SK-N-SH treated with all-trans-retinoic acid at 6 μM for 48 hours (cell line): ENCODE results near the gene CFAP97.

Experiments
- CSRNP3 ChIP-seq: fragments of 250-450 bp; sonication (Bioruptor Pico); IDR thresholded peaks from 2 replicates; pipeline ENCODE4 v1.5.1; 2021; ENCODE audit warnings: mild to moderate bottlenecking, moderate library complexity
- ESRRG ChIP-seq: fragments of 250-450 bp; sonication (Bioruptor Pico); IDR thresholded peaks from 2 replicates; pipeline ENCODE4 v1.6.1; 2021; ENCODE audit warnings: mild to moderate bottlenecking
- GLIS3 ChIP-seq: fragments of 250-450 bp; sonication (Bioruptor Pico); IDR thresholded peaks from 2 replicates; pipeline ENCODE4 v1.5.0; 2020; ENCODE audit warnings: mild to moderate bottlenecking, moderate library complexity
- RARB ChIP-seq: fragments of 250-450 bp; sonication (Bioruptor Pico); IDR thresholded peaks from 2 replicates; pipeline ENCODE4 v1.8.0; 2021; ENCODE audit warnings: mild to moderate bottlenecking, moderate library complexity
- SNAI2 ChIP-seq: fragments of 250-450 bp; sonication (Bioruptor Pico); IDR thresholded peaks from 2 replicates; pipeline ENCODE4 v1.5.0; 2020; ENCODE audit warnings: mild to moderate bottlenecking, moderate library complexity
- ZFP3 ChIP-seq: fragments of 250-450 bp; sonication (Bioruptor Pico); IDR thresholded peaks from 2 replicates; pipeline ENCODE4 v1.5.0; 2020; ENCODE audit warnings: mild to moderate bottlenecking, moderate library complexity
- ZFP30 ChIP-seq: fragments of 450-650 bp; formaldehyde crosslinking; IDR thresholded peaks from 2 replicates; pipeline ENCODE4 v1.5.0; 2022; ENCODE audit warnings: mild to moderate bottlenecking, moderate library complexity
- ZNF565 ChIP-seq: fragments of 450-650 bp; formaldehyde crosslinking; conservative IDR thresholded peaks from 2 replicates; pipeline ENCODE4 v1.5.0; 2020; ENCODE audit warnings: low read depth, mild to moderate bottlenecking, moderate library complexity
- TF ChIP-seq, protein P1 (sequence below): fragments of 250-450 bp; sonication (Bioruptor Pico); IDR thresholded peaks from 2 replicates; pipeline ENCODE4 v1.8.0; 2021; ENCODE audit warnings: low read depth, mild to moderate bottlenecking, moderate library complexity, borderline replicate concordance
- TF ChIP-seq, protein P2 (sequence below): fragments of 250-450 bp; sonication (Bioruptor Pico); IDR thresholded peaks from 2 replicates; pipeline ENCODE4 v1.8.0; 2020; ENCODE audit warnings: mild to moderate bottlenecking, moderate library complexity, borderline replicate concordance

DNA sequence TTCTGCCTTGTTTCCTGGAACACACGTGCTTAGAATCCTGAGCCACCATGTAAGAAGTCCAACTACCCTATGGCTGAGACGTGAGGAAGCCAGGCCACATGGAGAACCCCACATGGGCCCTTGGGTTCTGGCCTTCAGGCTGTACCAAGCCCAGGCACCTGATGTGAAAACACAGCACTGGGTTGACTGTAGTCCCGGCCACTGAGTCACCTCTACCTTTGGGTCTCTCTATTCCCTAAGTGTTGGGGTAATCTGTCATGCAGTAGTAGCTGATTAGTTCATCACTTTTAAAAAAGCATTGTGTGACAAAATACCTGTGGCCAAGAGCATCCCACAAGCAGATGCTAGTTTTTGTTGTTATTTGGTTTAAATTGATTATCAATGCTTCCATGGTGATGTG, 24.3 kb downstream of the CFAP97 start:
- TF ChIP-seq ZNF565 (CRISPR knock-in tag) (no peak), ESRRG (CRISPR knock-in tag) (no peak), CSRNP3 (no peak), RARB (CRISPR knock-in tag) (no peak), GLIS3 (CRISPR knock-in tag) (no peak), ZFP30 (CRISPR knock-in tag) (no peak), SNAI2 (CRISPR knock-in tag) (no peak), ZFP3 (CRISPR knock-in tag) (no peak)
- TF ChIP-seq, protein P1, sequence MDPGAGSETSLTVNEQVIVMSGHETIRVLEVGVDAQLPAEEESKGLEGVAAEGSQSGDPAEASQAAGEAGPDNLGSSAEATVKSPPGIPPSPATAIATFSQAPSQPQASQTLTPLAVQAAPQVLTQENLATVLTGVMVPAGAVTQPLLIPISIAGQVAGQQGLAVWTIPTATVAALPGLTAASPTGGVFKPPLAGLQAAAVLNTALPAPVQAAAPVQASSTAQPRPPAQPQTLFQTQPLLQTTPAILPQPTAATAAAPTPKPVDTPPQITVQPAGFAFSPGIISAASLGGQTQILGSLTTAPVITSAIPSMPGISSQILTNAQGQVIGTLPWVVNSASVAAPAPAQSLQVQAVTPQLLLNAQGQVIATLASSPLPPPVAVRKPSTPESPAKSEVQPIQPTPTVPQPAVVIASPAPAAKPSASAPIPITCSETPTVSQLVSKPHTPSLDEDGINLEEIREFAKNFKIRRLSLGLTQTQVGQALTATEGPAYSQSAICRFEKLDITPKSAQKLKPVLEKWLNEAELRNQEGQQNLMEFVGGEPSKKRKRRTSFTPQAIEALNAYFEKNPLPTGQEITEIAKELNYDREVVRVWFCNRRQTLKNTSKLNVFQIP (CRISPR knock-in tag): no peak
- TF ChIP-seq, protein P2, sequence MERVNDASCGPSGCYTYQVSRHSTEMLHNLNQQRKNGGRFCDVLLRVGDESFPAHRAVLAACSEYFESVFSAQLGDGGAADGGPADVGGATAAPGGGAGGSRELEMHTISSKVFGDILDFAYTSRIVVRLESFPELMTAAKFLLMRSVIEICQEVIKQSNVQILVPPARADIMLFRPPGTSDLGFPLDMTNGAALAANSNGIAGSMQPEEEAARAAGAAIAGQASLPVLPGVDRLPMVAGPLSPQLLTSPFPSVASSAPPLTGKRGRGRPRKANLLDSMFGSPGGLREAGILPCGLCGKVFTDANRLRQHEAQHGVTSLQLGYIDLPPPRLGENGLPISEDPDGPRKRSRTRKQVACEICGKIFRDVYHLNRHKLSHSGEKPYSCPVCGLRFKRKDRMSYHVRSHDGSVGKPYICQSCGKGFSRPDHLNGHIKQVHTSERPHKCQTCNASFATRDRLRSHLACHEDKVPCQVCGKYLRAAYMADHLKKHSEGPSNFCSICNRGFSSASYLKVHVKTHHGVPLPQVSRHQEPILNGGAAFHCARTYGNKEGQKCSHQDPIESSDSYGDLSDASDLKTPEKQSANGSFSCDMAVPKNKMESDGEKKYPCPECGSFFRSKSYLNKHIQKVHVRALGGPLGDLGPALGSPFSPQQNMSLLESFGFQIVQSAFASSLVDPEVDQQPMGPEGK (CRISPR knock-in tag): no peak
